Eye (tissue), 1 donor: ENCODE data around the gene GJE1.

ENCODE experiments used
- DNase-seq: peaks from one replicate; pipeline ENCODE4 v3.0.0-alpha.2; 2015

GJE1 gene

DNA sequence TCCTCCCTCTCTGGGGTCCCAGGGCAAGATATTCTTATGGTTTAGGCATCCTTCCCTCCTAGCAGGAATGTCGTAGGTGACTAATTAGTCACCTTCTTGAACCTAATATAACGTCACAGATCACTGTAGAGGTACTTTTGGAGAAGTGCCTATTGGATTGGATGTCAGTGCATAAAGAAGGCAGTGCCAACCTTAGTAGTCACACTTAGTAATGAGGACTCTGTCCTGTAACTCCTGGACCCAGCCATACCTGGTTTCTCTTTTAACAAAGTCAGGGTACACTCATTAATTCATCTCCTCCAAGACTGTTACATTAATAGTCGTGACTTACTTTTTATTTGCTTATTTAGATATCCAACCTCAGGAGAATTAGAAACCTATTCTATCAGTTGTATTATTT lies 34.3 kb downstream of the GJE1 start:
- DNase-seq, result no peak

GRCh38 chr6:142167486-142167885 lies 34.8 kb downstream of the GJE1 start:
- DNase-seq, result no peak

GRCh38 chr6:142171351-142171750 lies 38.6 kb downstream of the GJE1 start:
- DNase-seq, result no peak

GRCh38 chr6:142172758-142173157 lies 40.0 kb downstream of the GJE1 start:
- DNase-seq, result no peak

DNA sequence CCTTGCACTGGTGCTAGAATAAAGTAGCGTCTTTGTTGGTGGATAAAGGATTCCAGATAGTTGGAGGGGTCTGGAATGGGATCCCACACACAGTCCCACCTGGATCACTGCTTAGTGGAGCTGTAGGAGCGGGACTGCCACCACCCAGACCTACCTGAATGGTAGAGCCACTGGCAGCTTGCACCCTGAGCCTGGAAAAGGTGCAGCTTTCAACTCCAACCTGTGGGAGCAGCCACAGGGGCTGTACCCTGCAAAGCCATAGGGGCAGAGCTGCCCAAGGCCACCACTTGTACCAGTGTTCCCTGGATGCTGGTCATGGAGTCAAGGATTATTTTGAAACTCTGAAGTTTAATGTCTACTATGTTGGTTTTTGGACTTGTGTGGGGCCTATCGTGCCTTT lies 41.3 kb downstream of the GJE1 start:
- no peak for DNase-seq

DNA sequence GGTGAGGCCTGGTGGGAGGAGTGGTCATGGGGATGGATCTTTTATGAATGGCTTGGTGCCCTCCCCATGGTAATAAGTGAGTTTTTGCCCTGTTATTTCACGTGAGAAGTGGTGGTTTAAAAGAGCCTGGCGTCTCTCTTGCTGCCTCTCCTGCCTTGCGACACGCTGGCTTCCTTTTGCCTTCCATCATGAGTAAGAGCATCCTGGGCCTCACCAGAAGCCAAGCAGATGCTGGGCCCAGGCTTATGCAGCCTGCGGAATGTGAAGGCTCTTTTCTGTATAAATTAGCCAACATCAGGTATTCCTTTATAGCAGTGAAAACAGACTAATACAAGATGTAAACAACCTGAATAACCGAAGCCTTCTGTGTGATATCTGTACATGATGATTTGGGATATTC lies 42.0 kb downstream of the GJE1 start:
- no peak for DNase-seq

DNA sequence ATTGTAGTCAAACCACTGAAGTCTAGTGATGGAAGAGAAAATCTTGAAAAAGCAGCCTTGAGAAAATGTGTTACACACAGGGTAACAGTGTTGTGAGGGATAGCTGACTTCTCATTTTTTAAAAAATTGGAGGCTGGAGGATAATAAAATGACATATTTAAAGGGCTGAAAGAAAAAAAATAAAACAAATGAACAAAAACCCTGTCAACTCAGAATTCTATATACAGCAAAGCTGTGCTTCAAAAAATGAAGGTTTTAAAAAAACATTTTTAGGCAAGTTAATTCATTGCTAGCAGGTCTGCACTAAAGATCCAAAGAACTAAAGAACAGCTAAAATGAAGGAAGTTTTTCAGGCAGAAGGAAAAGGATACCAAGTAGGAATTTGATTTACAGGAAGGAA lies 45.4 kb downstream of the GJE1 start:
- DNase-seq, result no peak

- no peak for DNase-seq
These were observed 49.3 kb downstream of the GJE1 start for GRCh38 chr6:142182004-142182403.

GRCh38 chr6:142183351-142183750 lies 50.6 kb downstream of the GJE1 start:
- no peak for DNase-seq

GRCh38 chr6:142184307-142184706 lies 51.6 kb downstream of the GJE1 start:
- DNase-seq, result no peak
